Ramos (cell line): ENCODE data around the gene CACNB2.
"Not testable (repeated sequence)": the region's sequence is repeated elsewhere in the genome, so short reads cannot be mapped to it uniquely, and the experiment has no call there.

Source experiments
- in situ Hi-C: fragments of 300-500 bp; cut with MboI; formaldehyde crosslinking; loops from one replicate; pipeline ENCODE4 v1.14.3; 2022; ENCODE audit warnings: low sequenced_read_pairs; ENCODE audit not compliant: unreplicated experiment

CACNB2 gene

GRCh38 chr10:18142151-18142550 is 1.9 kb downstream of the CACNB2 start:
- in situ Hi-C loops = no loop called here

GRCh38 chr10:18144396-18144795 is 4.2 kb downstream of the CACNB2 start:
- in situ Hi-C loops = no loop called here

DNA sequence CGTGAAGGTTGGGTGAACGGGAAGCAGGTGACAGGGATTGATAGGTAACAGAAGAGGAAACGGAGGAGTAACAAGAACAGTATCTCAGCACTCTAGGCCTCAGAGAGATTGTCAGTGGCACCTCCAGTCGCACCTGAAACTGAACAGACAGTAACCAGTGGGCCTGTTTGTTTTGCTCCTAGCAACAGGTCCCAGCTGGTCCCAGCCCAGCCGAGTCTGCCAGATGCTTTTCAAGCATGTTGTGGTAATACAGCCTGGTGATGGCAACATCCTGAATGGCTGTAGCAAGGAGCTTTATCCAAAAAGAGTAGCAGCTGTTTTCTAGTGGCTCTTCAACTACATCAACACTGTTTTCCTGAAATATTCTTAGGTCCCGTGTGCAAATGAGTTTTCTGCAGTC is 4.7 kb downstream of the CACNB2 start:
- in situ Hi-C loops = no loop called here

DNA sequence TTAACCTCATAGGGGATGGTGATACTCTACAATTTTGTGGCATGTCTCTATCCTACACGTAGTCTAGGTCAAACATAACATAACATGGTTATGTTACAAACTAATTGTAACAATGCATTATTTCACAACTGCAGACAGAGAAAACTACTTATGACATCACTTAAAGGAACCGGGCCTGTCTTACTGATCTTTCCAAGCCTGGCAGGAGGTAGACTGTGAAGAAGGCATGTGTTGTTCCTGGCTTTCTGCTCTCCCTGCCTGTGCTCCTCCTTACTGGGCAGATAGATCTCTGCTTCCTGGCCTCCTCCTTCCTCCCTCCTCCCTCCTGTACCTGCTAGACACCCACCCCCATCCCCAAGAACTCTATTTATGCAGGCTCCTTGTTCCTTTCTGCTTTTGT is 5.4 kb downstream of the CACNB2 start:
- in situ Hi-C loops = no loop called here

DNA sequence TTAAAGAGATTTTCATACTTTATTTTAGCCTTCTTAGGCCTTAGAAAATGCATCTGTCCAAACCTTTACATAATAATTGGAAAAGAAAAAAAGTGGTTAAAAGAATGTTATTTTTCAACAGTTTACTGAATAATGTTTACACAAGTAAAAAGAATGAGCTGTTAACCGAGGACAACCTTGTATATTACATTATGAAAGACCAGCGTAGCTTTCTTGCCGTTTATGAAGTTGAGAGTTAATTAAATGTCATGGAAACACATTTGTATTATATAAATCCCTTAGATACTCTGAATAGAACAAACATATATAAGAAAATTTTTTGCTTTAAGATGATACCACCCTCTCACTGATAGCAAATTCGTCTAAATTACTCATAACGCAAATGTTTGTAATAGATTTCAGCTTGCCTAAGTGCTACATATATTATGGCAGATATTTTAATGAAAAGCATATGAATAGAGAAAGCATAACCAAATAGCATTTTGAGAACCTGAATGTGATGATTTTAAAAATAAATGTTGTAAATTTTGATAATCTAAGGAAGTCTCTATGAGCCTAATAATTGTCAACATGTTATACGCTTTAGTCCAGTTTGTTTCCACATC is 9.1 kb downstream of the CACNB2 start:
- in situ Hi-C loops = no loop called here

- in situ Hi-C loops = no loop called here
Observed at GRCh38 chr10:18151356-18151890, 11.2 kb downstream of the CACNB2 start.

DNA sequence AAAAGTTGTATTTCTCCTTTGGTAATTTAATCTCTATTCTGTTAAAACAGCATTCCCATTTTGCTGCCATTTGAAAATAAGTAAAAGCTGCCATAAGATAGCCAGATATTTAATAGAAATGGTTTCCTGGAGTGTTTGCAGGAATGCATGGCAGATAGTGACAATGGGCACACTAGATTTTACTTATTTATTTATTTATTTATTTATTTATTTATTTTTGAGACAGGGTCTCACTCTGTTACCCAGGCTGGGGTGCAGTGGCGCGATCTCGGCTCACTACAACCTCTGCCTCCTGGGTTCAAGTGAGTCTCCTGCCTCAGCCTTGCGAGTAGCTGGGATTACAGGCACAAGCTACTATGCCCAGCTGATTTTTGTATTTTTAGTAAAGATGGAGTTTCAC is 13.2 kb downstream of the CACNB2 start:
- in situ Hi-C loops = not testable (repeated sequence)

GRCh38 chr10:18155321-18155720 is 15.1 kb downstream of the CACNB2 start:
- in situ Hi-C loops = no loop called here

DNA sequence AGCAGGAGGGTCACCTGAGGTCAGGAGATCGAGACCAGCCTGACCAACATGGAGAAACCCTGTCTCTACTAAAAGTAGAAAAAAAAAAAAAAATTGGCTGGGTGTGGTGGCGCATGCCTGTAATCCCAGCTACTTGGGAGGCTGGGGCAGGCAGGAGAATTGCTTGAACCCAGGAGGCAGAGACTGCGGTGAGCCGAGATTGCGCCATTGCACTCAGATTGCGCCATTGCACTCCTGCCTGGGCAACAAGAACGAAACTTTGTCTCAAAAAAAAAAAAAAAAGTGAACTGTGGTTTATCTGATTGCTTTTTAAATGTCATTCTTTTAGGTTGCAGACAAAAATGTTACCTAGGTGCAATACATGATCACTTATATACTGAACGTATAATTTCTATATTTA is 16.6 kb downstream of the CACNB2 start:
- in situ Hi-C loops = not testable (repeated sequence)

- in situ Hi-C loops = no loop called here
Observed at GRCh38 chr10:18157881-18158280, 17.7 kb downstream of the CACNB2 start.

- in situ Hi-C loops = no loop called here
Observed at GRCh38 chr10:18158773-18159265, 18.6 kb downstream of the CACNB2 start.

DNA sequence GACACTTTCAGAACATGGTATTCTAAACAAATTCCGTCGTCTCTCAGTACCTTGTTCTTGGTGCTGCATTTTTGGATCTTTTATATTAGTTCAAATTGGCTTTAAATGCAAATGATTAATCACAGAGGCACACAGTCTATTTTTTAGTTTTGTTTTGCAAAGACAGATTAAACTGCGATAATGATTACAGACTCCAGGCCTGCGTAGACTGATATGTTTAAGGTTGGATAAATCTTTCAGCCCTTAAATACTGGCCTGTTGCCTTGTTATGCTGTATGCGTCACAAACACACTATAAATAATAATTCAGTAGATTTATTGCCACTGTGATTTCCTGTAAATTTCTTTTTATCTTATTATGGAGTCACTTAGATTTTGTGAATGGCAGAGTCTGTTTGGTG is 19.3 kb downstream of the CACNB2 start:
- in situ Hi-C loops = no loop called here

GRCh38 chr10:18162021-18162627 is 21.9 kb downstream of the CACNB2 start:
- in situ Hi-C loops = no loop called here

DNA sequence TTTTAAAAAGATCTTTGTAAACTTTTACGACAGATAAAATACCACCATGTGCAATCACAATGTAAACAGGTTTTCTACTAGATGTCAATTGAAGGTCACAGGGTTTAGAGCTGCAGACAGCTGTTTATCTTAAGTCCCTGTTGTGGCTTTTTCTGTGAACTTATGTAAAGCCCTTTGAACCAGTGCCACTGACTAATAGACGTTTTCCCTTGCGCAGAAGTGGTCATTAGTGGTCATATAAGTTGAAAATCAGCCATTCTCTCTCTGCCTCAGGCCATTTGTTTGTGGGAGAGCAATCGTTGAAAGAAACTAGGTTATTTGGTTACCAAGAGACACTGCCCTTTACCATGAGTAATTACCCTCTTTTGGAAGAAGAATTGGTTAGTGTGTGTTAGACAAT is 23.9 kb downstream of the CACNB2 start:
- in situ Hi-C loops = no loop called here

DNA sequence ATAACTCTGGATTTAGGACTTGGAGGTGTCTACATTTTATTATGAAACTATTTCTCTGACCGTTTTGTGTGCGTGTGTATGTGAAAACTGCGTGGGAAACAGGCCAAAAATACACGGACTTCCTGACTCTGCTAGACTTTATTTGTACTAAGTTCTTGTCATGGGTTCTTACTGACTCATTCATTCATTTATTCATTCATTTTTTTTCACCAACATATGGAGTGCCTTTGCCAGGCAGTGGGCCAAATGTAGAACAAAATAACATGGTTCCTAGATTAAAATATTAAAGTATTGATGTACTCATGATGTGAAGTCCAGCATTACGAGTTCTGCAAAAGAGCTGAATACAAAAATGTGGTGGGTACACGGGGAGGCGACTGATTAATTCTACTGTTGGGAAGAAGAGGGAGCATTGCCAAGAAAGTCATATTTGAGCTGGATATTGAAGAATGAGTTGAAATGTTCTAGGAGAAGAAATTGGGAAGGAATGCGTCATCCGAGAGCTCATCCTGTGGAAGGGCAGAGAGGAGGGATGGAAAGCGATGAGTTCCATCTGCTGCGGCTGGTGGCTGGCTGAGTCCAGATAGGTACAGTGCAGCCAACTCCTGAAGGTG is 24.6 kb downstream of the CACNB2 start:
- in situ Hi-C loops = no loop called here

- in situ Hi-C loops = no loop called here
Observed at GRCh38 chr10:18178854-18179483, 38.7 kb downstream of the CACNB2 start.

GRCh38 chr10:18179891-18180290 is 39.7 kb downstream of the CACNB2 start:
- in situ Hi-C loops = no loop called here

GRCh38 chr10:18181382-18181781 is 41.2 kb downstream of the CACNB2 start:
- in situ Hi-C loops = not testable (repeated sequence)

- in situ Hi-C loops = no loop called here
Observed at GRCh38 chr10:18185621-18186020, 45.4 kb downstream of the CACNB2 start.

DNA sequence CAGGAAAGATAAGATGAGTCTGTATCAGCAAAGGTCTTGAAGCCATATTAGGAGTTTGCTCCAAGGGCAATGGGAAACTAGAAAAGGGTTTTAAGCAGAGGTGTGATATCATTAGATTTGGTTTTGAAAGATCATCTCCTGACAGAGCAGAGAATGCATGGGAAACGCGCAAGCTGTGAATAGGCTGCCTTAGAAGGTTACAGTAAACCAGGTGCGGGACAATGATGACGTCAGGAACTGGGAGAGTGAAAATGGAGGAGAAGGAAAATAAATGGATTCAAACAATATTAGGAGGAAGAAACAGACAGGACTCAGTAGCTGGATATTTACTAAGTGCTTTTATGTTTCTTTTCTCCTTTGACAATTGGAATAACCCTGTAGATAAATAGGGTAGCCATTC is 50.6 kb downstream of the CACNB2 start:
- in situ Hi-C loops = no loop called here

- in situ Hi-C loops = no loop called here
Observed at GRCh38 chr10:18194634-18195033, 54.4 kb downstream of the CACNB2 start.
